Endothelial cell (in vitro differentiated cells): Measurements from ENCODE around the gene TMEM171. TPM values are rescaled to one million over a fixed set of nuclear protein-coding genes. Genes with fewer than 3 reads are reported as not detected.

Experiments
- DNase-seq: peaks from one replicate; pipeline ENCODE4 v3.0.0; 2021; ENCODE audit warnings: low spot score
- H3K27ac Mint-ChIP-seq: one replicate; pipeline ENCODE4 v1.8.0; 2021; ENCODE audit warnings: mixed read lengths, inconsistent platforms; ENCODE audit not compliant: unreplicated experiment
- H3K27me3 Mint-ChIP-seq: one replicate; pipeline ENCODE4 v1.8.0; 2021; ENCODE audit warnings: mild to moderate bottlenecking, moderate library complexity, mixed read lengths, inconsistent platforms; ENCODE audit not compliant: unreplicated experiment
- H3K36me3 Mint-ChIP-seq: one replicate; pipeline ENCODE4 v1.8.0; 2021; ENCODE audit warnings: mild to moderate bottlenecking, low read depth, mixed read lengths, inconsistent platforms; ENCODE audit not compliant: unreplicated experiment
- H3K4me1 Mint-ChIP-seq: one replicate; pipeline ENCODE4 v1.8.0; 2021; ENCODE audit warnings: mild to moderate bottlenecking, mixed read lengths, inconsistent platforms; ENCODE audit not compliant: unreplicated experiment
- H3K4me3 Mint-ChIP-seq: one replicate; pipeline ENCODE4 v1.8.0; 2021; ENCODE audit warnings: mild to moderate bottlenecking, mixed read lengths, inconsistent platforms; ENCODE audit not compliant: unreplicated experiment
- H3K9me3 Mint-ChIP-seq: one replicate; pipeline ENCODE4 v1.8.0; 2021; ENCODE audit warnings: mixed read lengths, inconsistent platforms; ENCODE audit not compliant: unreplicated experiment
- total RNA-seq: library from RNA; stranded (reverse); fragmentation: NEBNext Ultra II Directional; extraction: Animal tissue kit (Norgen Biotek cat#: 25700); gene quantifications from one replicate; pipeline ENCODE4 v1.2.1, GENCODE V29; 2021; ENCODE audit not compliant: unreplicated experiment
- TF ChIP-seq, protein P1 (sequence below): fragments of 200-600 bp; sonication (generic); IDR thresholded peaks from one replicate; pipeline ENCODE4 v1.5.0; 2021; ENCODE audit warnings: antibody characterized with exemption; ENCODE audit not compliant: unreplicated experiment

Gene TMEM171
- total RNA-seq, 1 donor from 2014 or later: not detected

DNA sequence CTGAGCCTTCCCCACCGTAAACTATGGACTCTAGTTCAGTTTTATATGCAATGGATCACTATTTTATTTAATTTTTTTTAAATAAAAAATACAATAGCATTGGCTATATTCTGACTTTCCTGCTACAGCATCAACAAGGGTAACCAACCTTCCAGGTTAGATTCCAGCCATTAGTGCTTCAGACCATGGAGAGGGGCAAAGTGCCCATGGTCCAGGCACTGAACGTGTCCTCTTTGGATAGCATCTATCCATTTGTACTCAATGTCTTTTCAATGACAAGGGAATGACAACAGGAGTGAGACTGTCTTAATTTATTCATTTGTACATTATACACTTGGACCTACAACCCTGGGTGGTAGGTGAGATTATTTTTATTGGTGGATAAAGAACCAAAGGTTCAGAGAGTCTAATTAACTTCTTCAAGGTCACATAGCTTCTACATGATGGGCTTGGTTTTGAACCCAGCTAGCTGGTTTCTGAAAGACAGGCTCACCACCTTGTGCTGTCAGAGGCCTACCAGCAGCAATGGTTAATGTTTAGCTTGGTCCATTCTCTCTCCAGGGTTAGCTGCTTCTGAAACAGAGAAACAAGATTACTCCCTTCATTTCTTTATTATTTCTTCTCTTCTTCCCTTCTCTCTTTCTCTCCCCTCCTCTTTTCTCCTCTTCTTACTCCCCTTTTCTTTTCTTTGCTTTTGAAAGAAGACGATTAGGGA is 11.5 kb downstream of the TMEM171 start:
- H3K27ac Mint-ChIP-seq: no peak overlapping the region

DNA sequence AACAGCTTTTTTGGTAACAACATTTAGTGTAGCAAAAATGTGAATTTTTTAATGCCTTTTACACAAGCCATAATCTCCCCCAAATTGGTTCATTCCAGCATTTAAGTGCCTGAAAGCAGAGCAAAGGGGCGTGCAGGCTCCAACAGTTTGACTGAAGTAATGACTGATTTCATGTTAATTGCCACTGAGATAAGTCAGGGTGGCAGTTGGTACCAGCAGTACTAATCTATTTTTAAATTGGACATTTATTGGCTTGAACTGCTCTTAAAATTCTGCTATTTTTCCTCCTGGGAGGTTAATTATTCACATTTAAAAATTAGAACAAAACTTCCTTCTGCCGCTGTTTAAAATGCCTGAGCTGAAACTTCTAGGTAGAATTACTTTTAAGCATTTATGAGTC is 12.4 kb downstream of the TMEM171 start:
- Mint-ChIP-seq H3K27me3 (peaks cover 1% of the 10 kb centered on the region), H3K4me1 (peaks cover 3% of the 10 kb centered on the region), H3K36me3 (no peaks in the 10 kb centered on the region), H3K27ac (no peak overlapping the region), H3K4me3 (no peak overlapping the region), H3K9me3 (no peaks in the 10 kb centered on the region)
- TF ChIP-seq, protein P1, sequence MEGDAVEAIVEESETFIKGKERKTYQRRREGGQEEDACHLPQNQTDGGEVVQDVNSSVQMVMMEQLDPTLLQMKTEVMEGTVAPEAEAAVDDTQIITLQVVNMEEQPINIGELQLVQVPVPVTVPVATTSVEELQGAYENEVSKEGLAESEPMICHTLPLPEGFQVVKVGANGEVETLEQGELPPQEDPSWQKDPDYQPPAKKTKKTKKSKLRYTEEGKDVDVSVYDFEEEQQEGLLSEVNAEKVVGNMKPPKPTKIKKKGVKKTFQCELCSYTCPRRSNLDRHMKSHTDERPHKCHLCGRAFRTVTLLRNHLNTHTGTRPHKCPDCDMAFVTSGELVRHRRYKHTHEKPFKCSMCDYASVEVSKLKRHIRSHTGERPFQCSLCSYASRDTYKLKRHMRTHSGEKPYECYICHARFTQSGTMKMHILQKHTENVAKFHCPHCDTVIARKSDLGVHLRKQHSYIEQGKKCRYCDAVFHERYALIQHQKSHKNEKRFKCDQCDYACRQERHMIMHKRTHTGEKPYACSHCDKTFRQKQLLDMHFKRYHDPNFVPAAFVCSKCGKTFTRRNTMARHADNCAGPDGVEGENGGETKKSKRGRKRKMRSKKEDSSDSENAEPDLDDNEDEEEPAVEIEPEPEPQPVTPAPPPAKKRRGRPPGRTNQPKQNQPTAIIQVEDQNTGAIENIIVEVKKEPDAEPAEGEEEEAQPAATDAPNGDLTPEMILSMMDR: no peak
- DNase-seq: no peak

More for the DNA sequence above, 11.5 kb downstream of the TMEM171 start:
- Mint-ChIP-seq H3K36me3 (no peaks in the 10 kb centered on the region), H3K4me3 (no peak overlapping the region), H3K4me1 (peaks cover 3% of the 10 kb centered on the region), H3K27me3 (peaks cover 1% of the 10 kb centered on the region), H3K9me3 (no peaks in the 10 kb centered on the region)
- TF ChIP-seq, protein P1: no peak
- no peak for DNase-seq

DNA sequence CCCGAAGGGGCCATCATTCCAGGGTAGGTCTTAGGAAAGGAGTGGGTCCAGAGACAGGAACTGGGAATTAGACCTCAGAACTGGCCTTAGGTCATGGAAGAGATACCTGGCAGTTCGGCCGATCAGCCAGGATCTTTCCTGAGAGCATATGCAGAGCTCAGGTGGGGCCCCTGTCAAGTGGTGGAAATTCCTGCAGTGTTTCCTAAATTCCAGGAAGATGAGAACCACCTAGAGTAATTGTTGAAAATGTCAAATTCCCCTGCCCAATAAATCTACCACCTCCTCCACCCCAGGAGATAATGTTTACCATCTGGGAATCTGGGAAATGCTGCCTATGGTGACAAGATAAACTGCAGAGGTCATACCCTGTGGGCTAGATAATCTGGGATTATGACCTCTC is 14.6 kb downstream of the TMEM171 start:
- no peaks in the 10 kb centered on the region for H3K36me3 Mint-ChIP-seq
- peaks cover 3% of the 10 kb centered on the region for H3K4me1 Mint-ChIP-seq
- H3K9me3 Mint-ChIP-seq: no peaks in the 10 kb centered on the region
- H3K27me3 Mint-ChIP-seq: no peaks in the 10 kb centered on the region
- H3K27ac Mint-ChIP-seq: no peak overlapping the region
- no peak overlapping the region for H3K4me3 Mint-ChIP-seq
- no peak for DNase-seq
- TF ChIP-seq, protein P1: no peak

DNA sequence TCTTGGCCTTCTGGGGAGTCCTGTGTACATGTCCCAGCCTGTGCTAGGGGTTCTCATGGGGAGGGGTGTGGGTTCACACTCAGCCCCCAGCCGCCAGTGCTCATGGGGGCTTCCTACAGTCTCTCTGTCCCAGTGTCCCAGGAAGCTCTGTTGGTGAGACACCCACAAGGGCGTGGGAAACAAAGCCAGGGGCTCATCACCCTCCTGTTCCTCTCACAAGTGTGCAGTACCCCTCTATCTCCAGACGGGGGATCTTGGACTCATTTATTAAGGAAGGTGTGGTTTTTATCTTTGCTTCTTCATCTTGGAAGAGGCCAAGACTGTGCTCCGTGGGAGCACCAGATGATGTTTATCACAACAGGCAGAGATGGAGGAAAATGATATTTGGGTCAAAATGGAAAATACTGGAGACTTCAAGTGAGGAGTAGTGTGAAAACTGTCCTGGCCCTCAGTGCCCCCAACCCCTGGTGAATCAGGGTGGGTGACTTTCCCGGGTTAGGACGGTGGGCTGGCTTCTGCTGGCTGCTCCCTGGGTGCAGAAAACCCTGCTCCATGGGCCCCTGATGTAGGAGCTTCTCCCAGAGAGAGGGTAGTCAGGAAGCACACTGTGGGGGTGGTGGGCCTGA is 15.2 kb downstream of the TMEM171 start:
- Mint-ChIP-seq H3K27me3 (no peaks in the 10 kb centered on the region), H3K27ac (no peak overlapping the region), H3K9me3 (no peaks in the 10 kb centered on the region), H3K4me3 (no peak overlapping the region), H3K36me3 (no peaks in the 10 kb centered on the region), H3K4me1 (peaks cover 3% of the 10 kb centered on the region)
- DNase-seq: no peak
- TF ChIP-seq, protein P1: no peak

DNA sequence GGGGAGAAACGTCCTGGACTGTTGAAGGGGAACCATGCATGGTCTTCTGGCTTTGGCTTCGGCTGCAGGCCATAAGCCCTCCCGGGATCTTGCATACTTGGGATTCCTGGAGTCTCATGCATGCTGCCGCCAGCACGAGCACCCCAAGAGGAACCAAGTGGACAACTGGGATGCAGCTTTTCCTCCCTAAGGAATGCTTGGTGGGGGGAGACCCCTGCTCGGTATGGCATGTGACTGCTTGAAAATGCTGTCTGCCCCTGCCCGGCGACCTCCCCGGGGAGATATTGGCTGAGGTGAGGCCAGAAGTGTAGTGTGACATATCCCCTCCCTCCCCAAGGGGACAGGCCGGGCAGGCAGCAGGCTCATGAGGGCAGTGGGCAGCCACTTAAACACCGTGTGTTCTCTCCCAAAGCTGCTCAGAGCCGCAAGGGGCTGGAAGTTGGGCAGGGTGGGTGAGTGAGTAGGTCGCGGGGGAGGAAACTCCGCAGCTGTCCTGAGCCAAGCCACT is 15.7 kb downstream of the TMEM171 start:
- H3K4me1 Mint-ChIP-seq: peaks cover 3% of the 10 kb centered on the region
- no peak for DNase-seq
- no peaks in the 10 kb centered on the region for H3K36me3 Mint-ChIP-seq
- TF ChIP-seq, protein P1: no peak
- no peaks in the 10 kb centered on the region for H3K9me3 Mint-ChIP-seq
- no peak overlapping the region for H3K4me3 Mint-ChIP-seq
- no peak overlapping the region for H3K27ac Mint-ChIP-seq
- H3K27me3 Mint-ChIP-seq: no peaks in the 10 kb centered on the region
